Endothelial cell of umbilical vein (primary cell): ENCODE data around the gene TRIM2. TPM values are rescaled to one million over a fixed set of nuclear protein-coding genes. Genes with fewer than 3 reads are reported as not detected.
A peak's percentile ranks its signal among the peaks of the same experiment; 100 is the strongest.
"Not testable (repeated sequence)": the region's sequence is repeated elsewhere in the genome, so short reads cannot be mapped to it uniquely, and the experiment has no call there.

Experiments used
- BruUV-seq: library from RNA; stranded (reverse); fragments of 400-500 nt; replicated peaks from 2 replicates; lab custom pipeline; 2021; lab: Mats Ljungman, UMichigan
- CTCF ChIA-PET: fragments of 300-600, 350-600 bp; sonication (Branson Sonifier 250); formaldehyde crosslinking; loops from one replicate; lab custom pipeline; 2021; ENCODE audit warnings: antibody characterized with exemption, inconsistent platforms; lab: Charles Lee
- POLR2A ChIA-PET: fragments of 300-600, 350-600 bp; sonication (Branson Sonifier 250); formaldehyde crosslinking; loops from one replicate; lab custom pipeline; 2021; ENCODE audit warnings: antibody characterized with exemption, inconsistent platforms; lab: Charles Lee
- DNase-seq: peaks from one replicate; pipeline ENCODE4 v3.0.0-alpha.2; 2011; ENCODE audit warnings: low read depth, low spot score
- FAIRE-seq: peaks from 2 replicates; lab custom pipeline; 2011; peaks lifted over from hg19 to GRCh38; lab: Jason Lieb, UNC
- H2AFZ ChIP-seq: 2 replicates; pipeline ENCODE4 v1.6.0; 2012; ENCODE audit warnings: low read depth, low read length, control low read depth, inconsistent platforms
- H3K27ac ChIP-seq: 2 replicates; pipeline ENCODE4 v1.5.1; 2011; ENCODE audit warnings: low read depth, mild to moderate bottlenecking, control low read depth, low read length, moderate library complexity; ENCODE audit not compliant: insufficient read depth
- H3K27me3 ChIP-seq, 2 experiments: 2 replicates each; pipeline versions ENCODE4 v1.6.0 to v1.6.1; 2011; ENCODE audit warnings: low read length in 2 of 2, mixed read lengths in 1 of 2; ENCODE audit not compliant: control insufficient read depth in 2 of 2, insufficient read depth in 2 of 2
- H3K36me3 ChIP-seq, 2 experiments: 2 replicates in 1 of 2; 3 replicates in 1 of 2; pipeline ENCODE4 v1.5.1; 2011; ENCODE audit warnings: low read length in 2 of 2, mild to moderate bottlenecking in 1 of 2, moderate library complexity in 1 of 2; ENCODE audit not compliant: control insufficient read depth in 2 of 2, insufficient read depth in 2 of 2; ENCODE audit errors: extremely low read depth in 1 of 2
- H3K4me1 ChIP-seq: 3 replicates; pipeline ENCODE4 v1.5.1; 2011; ENCODE audit warnings: mild to moderate bottlenecking, low read length; ENCODE audit not compliant: control insufficient read depth, insufficient read depth; ENCODE audit errors: extremely low read depth
- H3K4me2 ChIP-seq: 2 replicates; pipeline ENCODE4 v1.6.1; 2011; ENCODE audit warnings: low read length, control low read depth, mixed read lengths; ENCODE audit not compliant: insufficient read depth
- H3K4me3 ChIP-seq, 3 experiments: fragments of 200-600 bp in 1 of 3; sonication (generic), shearing (Covaris generic) in 1 of 3; replicated peaks in 1 of 3; 2 replicates each; pipeline ENCODE4 v1.5.1; 2011 to 2016; ENCODE audit warnings: control low read depth in 3 of 3, low read length in 3 of 3, mild to moderate bottlenecking in 2 of 3, inconsistent platforms in 1 of 3, low read depth in 1 of 3, moderate library complexity in 1 of 3; ENCODE audit not compliant: insufficient read depth in 1 of 3
- H3K79me2 ChIP-seq: 2 replicates; pipeline ENCODE4 v1.6.0; 2012; ENCODE audit warnings: low read length, inconsistent platforms; ENCODE audit not compliant: control insufficient read depth, insufficient read depth
- H3K9ac ChIP-seq: replicated peaks from 2 replicates; pipeline ENCODE3; 2011; ENCODE audit warnings: low read length, control low read depth; ENCODE audit not compliant: insufficient read depth; ENCODE audit errors: extremely low read depth
- H3K9me1 ChIP-seq: replicated peaks from 3 replicates; pipeline ENCODE4 v1.6.0; 2011; ENCODE audit warnings: mild to moderate bottlenecking, low read length; ENCODE audit not compliant: control insufficient read depth, insufficient read depth; ENCODE audit errors: extremely low read depth
- H3K9me3 ChIP-seq: replicated peaks from 2 replicates; pipeline ENCODE4 v1.5.1; 2012; ENCODE audit warnings: low read length, inconsistent platforms; ENCODE audit not compliant: control insufficient read depth, insufficient read depth
- H4K20me1 ChIP-seq: replicated peaks from 2 replicates; pipeline ENCODE3; 2011; ENCODE audit warnings: mild to moderate bottlenecking, low read length; ENCODE audit not compliant: control insufficient read depth, insufficient read depth; ENCODE audit errors: extremely low read depth
- GATA2 ChIP-seq: IDR thresholded peaks from 2 replicates; pipeline ENCODE4 v1.7.0; 2011; ENCODE audit warnings: low read depth, mild to moderate bottlenecking, moderate library complexity, mixed read lengths, low read length; ENCODE audit not compliant: insufficient read length, insufficient read depth
- MAX ChIP-seq: IDR thresholded peaks from 2 replicates; pipeline ENCODE4 v1.6.1; 2011; ENCODE audit not compliant: insufficient read depth, insufficient read length
- MYC ChIP-seq: IDR thresholded peaks from one replicate; pipeline ENCODE4 v1.6.1; 2011; ENCODE audit warnings: mild to moderate bottlenecking, low read depth, low read length
- POLR2A ChIP-seq: IDR thresholded peaks from 2 replicates; pipeline ENCODE4 v1.6.1; 2012; ENCODE audit warnings: low read depth, mild to moderate bottlenecking, control low read depth, low read length
- dilution Hi-C: fragments of 300-500 bp; cut with MboI; formaldehyde crosslinking; loops from one replicate; pipeline ENCODE4 v1.15.0; 2019; ENCODE audit warnings: low sequenced_read_pairs; ENCODE audit not compliant: extremely low pct_ligation_motif_present
- intact Hi-C: fragments of 100-400 bp; cut with micrococcal nuclease; formaldehyde crosslinking; loops from one replicate; pipeline ENCODE4 v1.10.0; 2022
- polyA plus RNA-seq, 4 experiments: library from polyadenylated mRNA; depleted of rRNA in 3 of 4; stranded (reverse) in 3 of 4; unstranded in 1 of 4; fragments of >200 nt; gene quantifications; 2 replicates each; pipeline versions ENCODE4 v1.2.1 to v1.2.3, GENCODE V29; 2011 to 2012; ENCODE audit warnings: missing spikeins in 1 of 4
- total RNA-seq: library from RNA; stranded (reverse); gene quantifications from 2 replicates; pipeline ENCODE4 v1.2.3, GENCODE V29; 2021

Gene TRIM2
- total and polyA plus RNA-seq, 2 donors (not counting 3 experiments of a cell fraction or from before 2014, with no cell fraction given), result 6.8 to 19.7 TPM

GRCh38 chr4:153161226-153161963 lies 42.8 kb upstream of the TRIM2 start:
- no TSS peak for BruUV-seq
- dilution Hi-C loops, result no loop called here
- Histone ChIP-seq H3K4me1 (peaks cover 10% of the 10 kb centered on the region), H3K79me2 (no peaks in the 10 kb centered on the region), H3K4me2 (no peak overlapping the region), H3K27me3 (peaks cover 9 to 23% of the 10 kb centered on the region in 2 experiments), H3K4me3 (no peak overlapping the region), H4K20me1 (no peaks in the 10 kb centered on the region), H3K36me3 (no peaks in the 10 kb centered on the region), H3K27ac (no peak overlapping the region), H3K9me3 (no peaks in the 10 kb centered on the region), H2AFZ (no peak overlapping the region), H3K9ac (no peak overlapping the region), H3K9me1 (no peaks in the 10 kb centered on the region)
- TF ChIP-seq GATA2, result no peak
- no peak for TF ChIP-seq MYC
- no peak for TF ChIP-seq POLR2A
- TF ChIP-seq MAX, result no peak
- intact Hi-C loops, result no loop called here
- ChIA-PET CTCF (interaction anchor here (2.1 to 3.0 kb wide), 2 partner anchors 18 to 34 kb away, joined by 6 to 12 read pairs; no protein-coding TSS in a partner anchor), POLR2A (no interaction called here)
- FAIRE-seq (no peak), DNase-seq (peak; percentile 12)

- H3K27ac ChIP-seq, H4K20me1 ChIP-seq, DNase-seq, H2AFZ ChIP-seq, H3K9ac ChIP-seq, dilution Hi-C loops, POLR2A ChIA-PET, BruUV-seq, H3K4me1 ChIP-seq, H3K4me2 ChIP-seq, H3K36me3 ChIP-seq, H3K4me3 ChIP-seq, H3K79me2 ChIP-seq, FAIRE-seq, H3K9me1 ChIP-seq, H3K9me3 ChIP-seq, intact Hi-C loops: not testable (repeated sequence)
- H3K27me3 ChIP-seq, result peaks cover 19 to 34% of the 10 kb centered on the region in 2 experiments
- CTCF ChIA-PET, result interaction anchor here (1.4 to 2.0 kb wide), 2 partner anchors 13 to 17 kb away, joined by 4 to 5 read pairs; no protein-coding TSS in a partner anchor
Measured at GRCh38 chr4:153165236-153165635, 39.0 kb upstream of the TRIM2 start.
